ENCODE results near the gene SHC3.

SHC3 gene

GRCh38 chr9:89093201-89093975 lies 85.2 kb downstream of the SHC3 start:
- TF ChIP-seq FOXA1 (IDR thresholded peaks at IDR 0.05) (no peak), SUZ12 (IDR thresholded peaks at IDR 0.05) (no peak), FOXK2 (IDR thresholded peaks at IDR 0.05) (no peak), ZNF384 (IDR thresholded peaks at IDR 0.05) (no peak), HDGF (IDR thresholded peaks at IDR 0.05; ENCODE audit: borderline replicate concordance) (no peak), NFRKB (IDR thresholded peaks at IDR 0.05) (no peak), SP1 (IDR thresholded peaks at IDR 0.05) (no peak), L3MBTL2 (conservative IDR thresholded peaks at IDR 0.05) (no peak), BHLHE40 (IDR thresholded peaks at IDR 0.05; ENCODE audit: borderline replicate concordance) (no peak), PKNOX1 (IDR thresholded peaks at IDR 0.05) (no peak)
- POLR2A ChIA-PET = no interaction called here
- no peak for DNase-seq (ENCODE audit: extremely low spot score)
- CTCF ChIA-PET = no interaction called here

- DNase-seq (ENCODE audit: extremely low spot score) = no peak
- no peak for TF ChIP-seq FOXM1 (IDR thresholded peaks at IDR 0.05; ENCODE audit: borderline replicate concordance)
- TF ChIP-seq TARDBP (IDR thresholded peaks at IDR 0.05) = no peak
- no peak for TF ChIP-seq SUZ12 (IDR thresholded peaks at IDR 0.05)
- no peak for TF ChIP-seq ARNT (IDR thresholded peaks at IDR 0.05)
- no peak for TF ChIP-seq HDGF (IDR thresholded peaks at IDR 0.05; ENCODE audit: borderline replicate concordance)
- TF ChIP-seq LEF1 (IDR thresholded peaks at IDR 0.05; ENCODE audit: borderline replicate concordance) = no peak
- TF ChIP-seq ELF4 (IDR thresholded peaks at IDR 0.05) = no peak
- TF ChIP-seq BHLHE40 (IDR thresholded peaks at IDR 0.05; ENCODE audit: borderline replicate concordance) = no peak
- TF ChIP-seq SP1 (IDR thresholded peaks at IDR 0.05) = no peak
- no peak for TF ChIP-seq FOXA1 (IDR thresholded peaks at IDR 0.05)
- TF ChIP-seq ZNF384 (IDR thresholded peaks at IDR 0.05) = no peak
- TF ChIP-seq NFRKB (IDR thresholded peaks at IDR 0.05) = no peak
- TF ChIP-seq L3MBTL2 (conservative IDR thresholded peaks at IDR 0.05) = no peak
- no peak for TF ChIP-seq CTBP1 (IDR thresholded peaks at IDR 0.05; ENCODE audit: borderline replicate concordance)
- no peak for TF ChIP-seq FOXK2 (IDR thresholded peaks at IDR 0.05)
- no peak for TF ChIP-seq PKNOX1 (IDR thresholded peaks at IDR 0.05)
- ChIA-PET POLR2A (no interaction called here), CTCF (no interaction called here)
Measured at GRCh38 chr9:89089176-89089575, 89.4 kb downstream of the SHC3 start.

- no peak for DNase-seq (ENCODE audit: extremely low spot score)
- no peak for TF ChIP-seq CTBP1 (IDR thresholded peaks at IDR 0.05; ENCODE audit: borderline replicate concordance)
- TF ChIP-seq LEF1 (IDR thresholded peaks at IDR 0.05; ENCODE audit: borderline replicate concordance) = no peak
- TF ChIP-seq ARNT (IDR thresholded peaks at IDR 0.05) = no peak
- no peak for TF ChIP-seq TARDBP (IDR thresholded peaks at IDR 0.05)
- TF ChIP-seq L3MBTL2 (conservative IDR thresholded peaks at IDR 0.05) = no peak
- TF ChIP-seq ELF4 (IDR thresholded peaks at IDR 0.05) = no peak
- TF ChIP-seq ZNF384 (IDR thresholded peaks at IDR 0.05) = no peak
- TF ChIP-seq FOXA1 (IDR thresholded peaks at IDR 0.05) = no peak
- TF ChIP-seq FOXK2 (IDR thresholded peaks at IDR 0.05) = no peak
- TF ChIP-seq NFRKB (IDR thresholded peaks at IDR 0.05) = no peak
- TF ChIP-seq BHLHE40 (IDR thresholded peaks at IDR 0.05; ENCODE audit: borderline replicate concordance) = no peak
- no peak for TF ChIP-seq PKNOX1 (IDR thresholded peaks at IDR 0.05)
- ChIA-PET CTCF (no interaction called here), POLR2A (no interaction called here)
Measured at GRCh38 chr9:89083626-89084025, 95.0 kb downstream of the SHC3 start.

GRCh38 chr9:89080193-89080592 lies 98.4 kb downstream of the SHC3 start:
- ChIA-PET CTCF (no interaction called here), POLR2A (no interaction called here)
- TF ChIP-seq FOXM1 (IDR thresholded peaks at IDR 0.05; ENCODE audit: borderline replicate concordance) (no peak), CTBP1 (IDR thresholded peaks at IDR 0.05; ENCODE audit: borderline replicate concordance) (no peak), L3MBTL2 (conservative IDR thresholded peaks at IDR 0.05) (no peak), NFRKB (IDR thresholded peaks at IDR 0.05) (no peak), SUZ12 (IDR thresholded peaks at IDR 0.05) (no peak), SP1 (IDR thresholded peaks at IDR 0.05) (no peak), BHLHE40 (IDR thresholded peaks at IDR 0.05; ENCODE audit: borderline replicate concordance) (no peak), TARDBP (IDR thresholded peaks at IDR 0.05) (no peak), ARNT (IDR thresholded peaks at IDR 0.05) (no peak), ELF4 (IDR thresholded peaks at IDR 0.05) (no peak), FOXA1 (IDR thresholded peaks at IDR 0.05) (no peak), PKNOX1 (IDR thresholded peaks at IDR 0.05) (no peak), FOXK2 (IDR thresholded peaks at IDR 0.05) (no peak), ZNF384 (IDR thresholded peaks at IDR 0.05) (no peak), LEF1 (IDR thresholded peaks at IDR 0.05; ENCODE audit: borderline replicate concordance) (no peak), HDGF (IDR thresholded peaks at IDR 0.05; ENCODE audit: borderline replicate concordance) (no peak)
- DNase-seq (ENCODE audit: extremely low spot score) = no peak

GRCh38 chr9:89079391-89079790 lies 99.2 kb downstream of the SHC3 start:
- TF ChIP-seq L3MBTL2 (conservative IDR thresholded peaks at IDR 0.05) (no peak), TARDBP (IDR thresholded peaks at IDR 0.05) (no peak), HDGF (IDR thresholded peaks at IDR 0.05; ENCODE audit: borderline replicate concordance) (no peak), FOXM1 (IDR thresholded peaks at IDR 0.05; ENCODE audit: borderline replicate concordance) (no peak), NFRKB (IDR thresholded peaks at IDR 0.05) (no peak)
- ChIA-PET CTCF (no interaction called here), POLR2A (no interaction called here)
- no peak for DNase-seq (ENCODE audit: extremely low spot score)
